ENCODE measurements around the gene IL12RB2.

DNA sequence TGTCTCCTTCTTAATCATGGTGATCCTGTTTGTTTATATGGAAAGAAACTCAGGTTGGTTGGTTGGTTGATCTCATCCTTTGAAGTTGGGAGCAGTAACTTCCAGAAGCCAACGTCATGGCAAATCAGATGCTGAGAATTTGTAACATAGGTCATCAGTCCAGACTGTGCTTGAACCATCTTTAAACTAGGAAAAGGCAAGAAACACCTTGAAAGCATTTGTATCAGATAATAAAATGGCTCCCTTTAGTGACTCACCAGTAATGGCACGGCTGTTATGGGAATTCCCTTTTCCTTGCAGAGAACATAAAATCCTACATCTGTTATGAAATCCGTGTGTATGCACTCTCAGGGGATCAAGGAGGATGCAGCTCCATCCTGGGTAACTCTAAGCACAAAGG, 64.5 kb downstream of the IL12RB2 start:
- TF ChIP-seq CTCF (IDR thresholded peaks at IDR 0.05): no peak
- TF ChIP-seq POLR2A (IDR thresholded peaks at IDR 0.05): no peak

Data from tibial nerve (tissue), 3 donors.